ENCODE results near the gene CCNJL.

DNA sequence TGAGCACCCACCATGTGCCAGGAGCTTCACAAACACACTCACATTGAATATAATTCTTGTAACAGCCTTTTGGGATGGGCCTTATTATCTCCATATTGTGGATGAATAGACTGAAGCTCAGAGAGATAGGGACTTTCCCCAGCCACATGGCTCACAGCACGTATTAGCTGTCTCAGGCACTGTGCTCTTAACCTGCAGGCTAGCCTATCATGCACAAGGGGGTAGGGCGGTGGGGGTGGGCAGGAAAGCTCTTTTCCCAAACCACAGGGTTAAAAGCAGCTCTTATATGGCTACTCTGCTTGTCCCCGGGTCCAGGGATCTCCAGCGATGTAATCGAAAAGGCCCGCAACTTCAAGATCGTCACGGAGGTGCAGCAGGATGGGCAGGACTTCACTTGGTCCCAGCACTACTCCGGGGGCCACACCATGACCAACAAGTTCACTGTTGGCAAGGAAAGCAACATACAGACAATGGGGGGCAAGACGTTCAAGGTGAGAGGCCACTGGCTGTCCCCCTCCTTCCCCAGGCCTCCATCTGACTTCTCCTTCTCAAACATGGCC, 80.5 kb downstream of the CCNJL start:
- TF ChIP-seq, protein P1, sequence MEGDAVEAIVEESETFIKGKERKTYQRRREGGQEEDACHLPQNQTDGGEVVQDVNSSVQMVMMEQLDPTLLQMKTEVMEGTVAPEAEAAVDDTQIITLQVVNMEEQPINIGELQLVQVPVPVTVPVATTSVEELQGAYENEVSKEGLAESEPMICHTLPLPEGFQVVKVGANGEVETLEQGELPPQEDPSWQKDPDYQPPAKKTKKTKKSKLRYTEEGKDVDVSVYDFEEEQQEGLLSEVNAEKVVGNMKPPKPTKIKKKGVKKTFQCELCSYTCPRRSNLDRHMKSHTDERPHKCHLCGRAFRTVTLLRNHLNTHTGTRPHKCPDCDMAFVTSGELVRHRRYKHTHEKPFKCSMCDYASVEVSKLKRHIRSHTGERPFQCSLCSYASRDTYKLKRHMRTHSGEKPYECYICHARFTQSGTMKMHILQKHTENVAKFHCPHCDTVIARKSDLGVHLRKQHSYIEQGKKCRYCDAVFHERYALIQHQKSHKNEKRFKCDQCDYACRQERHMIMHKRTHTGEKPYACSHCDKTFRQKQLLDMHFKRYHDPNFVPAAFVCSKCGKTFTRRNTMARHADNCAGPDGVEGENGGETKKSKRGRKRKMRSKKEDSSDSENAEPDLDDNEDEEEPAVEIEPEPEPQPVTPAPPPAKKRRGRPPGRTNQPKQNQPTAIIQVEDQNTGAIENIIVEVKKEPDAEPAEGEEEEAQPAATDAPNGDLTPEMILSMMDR (conservative IDR thresholded peaks at IDR 0.05), result no peak
- TF ChIP-seq EZH2 (IDR thresholded peaks at IDR 0.05; ENCODE audit: low read depth), result no peak

Measured in PC-9 (cell line).